ENCODE measurements around the gene MTFR2.

The MTFR2 gene

GRCh38 chr6:136249811-136250685 lies at the start of gene MTFR2:
MTFR2 (minus strand) TSS chr6:136250311; CDS start chr6:136249099, 1,212 bp downstream.
- in situ Hi-C loops (cut with MboI; ENCODE audit: low sequenced_read_pairs) = no loop called here

GRCh38 chr6:136294621-136295020 lies 44.5 kb upstream of the MTFR2 start:
- in situ Hi-C loops (cut with MboI; ENCODE audit: low sequenced_read_pairs) = no loop called here

- in situ Hi-C loops (cut with MboI; ENCODE audit: low sequenced_read_pairs) = no loop called here
Measured at GRCh38 chr6:136290410-136291010, 40.4 kb upstream of the MTFR2 start.

GRCh38 chr6:136289579-136290409 lies 39.7 kb upstream of the MTFR2 start, which contains the start of gene BCLAF1:
BCLAF1 (minus strand) TSS chr6:136289846; CDS start chr6:136279866, 9,980 bp downstream.
- in situ Hi-C loops (cut with MboI; ENCODE audit: low sequenced_read_pairs) = no loop called here

GRCh38 chr6:136289327-136289578 lies 39.1 kb upstream of the MTFR2 start:
- in situ Hi-C loops (cut with MboI; ENCODE audit: low sequenced_read_pairs) = no loop called here

- in situ Hi-C loops (cut with MboI; ENCODE audit: low sequenced_read_pairs) = no loop called here
Measured at GRCh38 chr6:136288566-136289326, 38.6 kb upstream of the MTFR2 start.

GRCh38 chr6:136284909-136285308 lies 34.8 kb upstream of the MTFR2 start:
- in situ Hi-C loops (cut with MboI; ENCODE audit: low sequenced_read_pairs) = no loop called here

GRCh38 chr6:136282906-136283305 lies 32.8 kb upstream of the MTFR2 start:
- in situ Hi-C loops (cut with MboI; ENCODE audit: low sequenced_read_pairs) = no loop called here

GRCh38 chr6:136280032-136280609 lies 30.0 kb upstream of the MTFR2 start:
- in situ Hi-C loops (cut with MboI; ENCODE audit: low sequenced_read_pairs) = no loop called here

GRCh38 chr6:136274062-136274461 lies 24.0 kb upstream of the MTFR2 start:
- in situ Hi-C loops (cut with MboI; ENCODE audit: low sequenced_read_pairs) = no loop called here

- in situ Hi-C loops (cut with MboI; ENCODE audit: low sequenced_read_pairs) = no loop called here
Measured at GRCh38 chr6:136265101-136265500, 15.0 kb upstream of the MTFR2 start.

- in situ Hi-C loops (cut with MboI; ENCODE audit: low sequenced_read_pairs) = no loop called here
Measured at GRCh38 chr6:136262940-136263339, 12.8 kb upstream of the MTFR2 start.

GRCh38 chr6:136254851-136255466 lies 4.8 kb upstream of the MTFR2 start:
- in situ Hi-C loops (cut with MboI; ENCODE audit: low sequenced_read_pairs) = no loop called here

GRCh38 chr6:136253734-136254133 lies 3.6 kb upstream of the MTFR2 start:
- in situ Hi-C loops (cut with MboI; ENCODE audit: low sequenced_read_pairs) = no loop called here

GRCh38 chr6:136252441-136252840 lies 2.3 kb upstream of the MTFR2 start:
- in situ Hi-C loops (cut with MboI; ENCODE audit: low sequenced_read_pairs) = no loop called here

GRCh38 chr6:136251394-136251793 lies 1.3 kb upstream of the MTFR2 start:
- in situ Hi-C loops (cut with MboI; ENCODE audit: low sequenced_read_pairs) = no loop called here

GRCh38 chr6:136250686-136251008 lies 536 bp upstream of the MTFR2 start:
- in situ Hi-C loops (cut with MboI; ENCODE audit: low sequenced_read_pairs) = no loop called here

GRCh38 chr6:136249336-136249735 lies 775 bp downstream of the MTFR2 start:
- in situ Hi-C loops (cut with MboI; ENCODE audit: low sequenced_read_pairs) = no loop called here

GRCh38 chr6:136244061-136244616 lies 6.0 kb downstream of the MTFR2 start:
- in situ Hi-C loops (cut with MboI; ENCODE audit: low sequenced_read_pairs) = no loop called here
